Liver (tissue), 3 donors: ENCODE measurements around the gene OR7D2.

Experiments
- CTCF ChIP-seq: fragments of 150-350 bp; IDR thresholded peaks from 2 replicates; pipeline ENCODE4 v1.5.1; 2017; ENCODE audit warnings: improper control_type of control experiment, low read depth, low read length; ENCODE audit not compliant: missing input control
- EGR1 ChIP-seq, 2 donors: IDR thresholded peaks; 2 replicates each; pipeline ENCODE4 v1.6.1; 2016 to 2018; ENCODE audit warnings: antibody characterized with exemption in 2 of 2, low read depth in 2 of 2
- GABPA ChIP-seq, 2 donors: IDR thresholded peaks in 1 of 2; conservative IDR thresholded peaks in 1 of 2; 2 replicates each; pipeline ENCODE4 v1.6.1; 2016; ENCODE audit warnings: antibody characterized with exemption in 2 of 2, mild to moderate bottlenecking in 1 of 2, moderate library complexity in 1 of 2
- HNF4G ChIP-seq: IDR thresholded peaks from 2 replicates; pipeline ENCODE4 v1.6.1; 2016; ENCODE audit warnings: antibody characterized with exemption
- RAD21 ChIP-seq, 2 donors: IDR thresholded peaks; 2 replicates each; pipeline ENCODE4 v1.6.1; 2016; ENCODE audit warnings: antibody characterized with exemption in 2 of 2, mild to moderate bottlenecking in 2 of 2
- REST ChIP-seq: IDR thresholded peaks from 2 replicates; pipeline ENCODE4 v1.6.1; 2016; ENCODE audit warnings: antibody characterized with exemption, mild to moderate bottlenecking
- SP1 ChIP-seq: IDR thresholded peaks from 2 replicates; pipeline ENCODE4 v1.6.1; 2018; ENCODE audit warnings: antibody characterized with exemption, mild to moderate bottlenecking
- TAF1 ChIP-seq: conservative IDR thresholded peaks from 2 replicates; pipeline ENCODE4 v1.6.1; 2016; ENCODE audit warnings: antibody characterized with exemption, mild to moderate bottlenecking
- YY1 ChIP-seq: IDR thresholded peaks from 2 replicates; pipeline ENCODE4 v1.6.1; 2016; ENCODE audit warnings: antibody characterized with exemption, mild to moderate bottlenecking
- ZBTB33 ChIP-seq: IDR thresholded peaks from 2 replicates; pipeline ENCODE4 v1.6.1; 2016; ENCODE audit warnings: antibody characterized with exemption
- donor health status: healthy.
- donor health status: healthy.

DNA sequence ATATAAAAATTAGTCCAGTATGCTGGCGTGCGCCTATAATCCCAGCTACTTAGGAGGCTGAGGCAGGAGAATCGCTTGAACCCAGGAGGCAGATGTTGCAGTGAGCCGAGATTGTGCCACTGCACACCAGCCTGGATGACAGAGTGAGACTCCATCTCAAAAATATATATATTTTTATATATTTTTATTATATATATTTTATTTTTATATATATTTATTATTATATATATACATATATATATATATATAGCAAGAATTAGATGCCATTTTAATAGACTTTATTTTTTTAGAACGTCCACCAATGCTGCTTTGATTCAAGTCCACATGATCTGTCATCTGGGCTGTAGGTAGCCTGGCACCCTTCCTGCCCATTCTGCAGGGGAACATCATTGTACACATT lies 3.5 kb upstream of the OR7D2 start:
- no peak for TF ChIP-seq RAD21 (IDR thresholded peaks at IDR 0.05)
- TF ChIP-seq CTCF = no peak
- TF ChIP-seq EGR1 (IDR thresholded peaks at IDR 0.05; ENCODE audit: low read depth in 2 of 2) = no peak
- TF ChIP-seq REST = no peak
- TF ChIP-seq ZBTB33 = no peak
- TF ChIP-seq GABPA (IDR thresholded peaks at IDR 0.05 in 1 of 2, conservative IDR thresholded peaks at IDR 0.05 in 1 of 2) = no peak
- TF ChIP-seq YY1 = no peak
- no peak for TF ChIP-seq HNF4G
- no peak for TF ChIP-seq TAF1
- TF ChIP-seq SP1 = no peak
